Uterus (tissue), 2 donors: ENCODE measurements around the gene TRAF2.

Experiments used
- CTCF ChIP-seq, 4 experiments: fragments of 200-600 bp in 2 of 4; fragments of 450-650 bp in 2 of 4; sonication (generic) in 2 of 4; IDR thresholded peaks; one replicate each; pipeline ENCODE4 v1.5.1; 2016 to 2019; ENCODE audit warnings: antibody characterized with exemption in 4 of 4, mild to moderate bottlenecking in 2 of 4, moderate library complexity in 1 of 4
- POLR2A ChIP-seq, 2 donors: fragments of 450-650 bp; IDR thresholded peaks; one replicate each; pipeline ENCODE4 v1.6.1; 2016; ENCODE audit warnings: antibody characterized with exemption in 2 of 2, mild to moderate bottlenecking in 1 of 2, moderate library complexity in 1 of 2

GRCh38 chr9:136889858-136890257 is 3.5 kb downstream of the TRAF2 start:
- TF ChIP-seq CTCF (IDR thresholded peaks at IDR 0.05) (no peak), POLR2A (IDR thresholded peaks at IDR 0.05) (no peak)
